Neuron (in vitro differentiated cells): ENCODE results near the gene CALHM5.
A peak's percentile ranks its signal among the peaks of the same experiment; 100 is the strongest.

ENCODE experiments used
- H2AFZ ChIP-seq: one replicate; pipeline ENCODE4 v1.6.1; 2013; ENCODE audit warnings: low read depth, mild to moderate bottlenecking, inconsistent platforms, low read length, moderate library complexity
- H3K27me3 ChIP-seq: one replicate; pipeline ENCODE4 v1.6.1; 2013; ENCODE audit warnings: low read length; ENCODE audit not compliant: insufficient read depth
- H3K36me3 ChIP-seq: one replicate; pipeline ENCODE4 v1.6.1; 2013; ENCODE audit warnings: low read length; ENCODE audit not compliant: insufficient read depth
- H3K4me1 ChIP-seq: one replicate; pipeline ENCODE4 v1.6.1; 2013; ENCODE audit warnings: low read length; ENCODE audit not compliant: insufficient read depth
- H3K4me3 ChIP-seq: 2 replicates; pipeline ENCODE4 v1.5.1; 2013; ENCODE audit warnings: mild to moderate bottlenecking, low read length, moderate library complexity
- H3K9me3 ChIP-seq: one replicate; pipeline ENCODE4 v1.6.1; 2013; ENCODE audit warnings: low read length

The CALHM5 gene

DNA sequence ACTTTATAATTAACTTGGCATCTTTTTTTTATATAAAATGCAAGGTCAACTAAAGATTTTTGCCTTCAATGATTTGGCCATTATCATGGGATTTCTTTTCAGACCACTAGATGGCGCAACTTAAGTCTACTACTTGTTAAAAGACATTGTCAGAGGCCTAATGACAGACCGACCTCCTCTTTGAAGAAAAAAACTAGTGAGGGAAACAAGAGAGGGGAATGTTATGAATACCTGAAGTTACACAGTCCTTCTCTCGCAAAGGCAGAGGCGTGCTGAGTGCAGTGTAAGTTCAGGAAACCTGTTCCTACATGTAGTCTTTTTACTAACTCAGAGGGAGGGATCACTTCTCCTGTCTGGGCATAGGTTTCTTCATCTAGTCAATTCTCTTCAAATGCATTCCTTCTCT, 24.8 kb downstream of the CALHM5 start:
- H3K9me3 ChIP-seq: no peaks in the 10 kb centered on the region
- H3K27me3 ChIP-seq: no peaks in the 10 kb centered on the region
- H2AFZ ChIP-seq: no peak overlapping the region
- peaks cover 2% of the 10 kb centered on the region for H3K4me1 ChIP-seq
- H3K4me3 ChIP-seq: no peak overlapping the region
- H3K36me3 ChIP-seq: no peaks in the 10 kb centered on the region

DNA sequence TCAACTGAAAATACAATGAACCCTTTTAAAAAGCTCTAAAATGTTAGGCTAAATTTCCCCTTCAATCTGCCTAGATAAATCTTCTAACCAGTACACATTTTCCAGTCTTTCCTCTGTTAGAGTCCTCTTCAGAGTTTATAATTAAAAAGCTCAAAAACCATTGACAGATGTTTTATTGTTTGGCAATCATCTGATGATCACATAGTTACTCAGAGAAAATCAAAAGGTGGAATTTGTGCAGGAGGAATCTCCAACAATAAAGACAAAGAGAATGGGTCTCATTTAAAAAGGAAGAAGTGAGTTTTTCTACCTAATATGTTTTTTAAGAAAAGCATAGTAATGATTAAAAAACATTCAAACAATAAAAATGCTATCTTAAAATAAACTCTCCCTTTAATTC, 31.0 kb downstream of the CALHM5 start:
- Histone ChIP-seq H3K9me3 (no peaks in the 10 kb centered on the region), H2AFZ (no peak overlapping the region), H3K36me3 (no peaks in the 10 kb centered on the region), H3K4me1 (no peaks in the 10 kb centered on the region), H3K4me3 (no peak overlapping the region), H3K27me3 (no peaks in the 10 kb centered on the region)

DNA sequence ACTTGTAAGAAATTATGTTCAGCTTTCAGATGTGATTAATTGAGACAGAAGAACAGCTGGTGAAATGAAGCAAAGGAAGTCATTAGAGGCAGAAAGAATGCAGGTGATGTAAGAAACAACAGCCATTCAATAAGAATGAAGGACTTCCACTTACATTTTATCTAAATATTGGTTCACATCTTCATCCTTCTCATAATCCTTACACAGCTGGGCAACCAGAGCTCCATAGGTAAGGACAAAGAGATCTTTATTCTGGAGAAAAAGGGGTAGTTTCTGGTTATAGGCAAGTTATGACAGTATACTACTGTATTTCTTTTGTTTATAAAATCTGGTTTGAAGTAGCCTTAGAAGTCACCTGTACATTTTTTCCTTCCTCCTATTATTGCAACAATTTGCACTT, 31.7 kb downstream of the CALHM5 start:
- no peaks in the 10 kb centered on the region for H3K36me3 ChIP-seq
- H2AFZ ChIP-seq: no peak overlapping the region
- H3K4me3 ChIP-seq: no peak overlapping the region
- H3K4me1 ChIP-seq: no peaks in the 10 kb centered on the region
- H3K9me3 ChIP-seq: no peaks in the 10 kb centered on the region
- no peaks in the 10 kb centered on the region for H3K27me3 ChIP-seq

DNA sequence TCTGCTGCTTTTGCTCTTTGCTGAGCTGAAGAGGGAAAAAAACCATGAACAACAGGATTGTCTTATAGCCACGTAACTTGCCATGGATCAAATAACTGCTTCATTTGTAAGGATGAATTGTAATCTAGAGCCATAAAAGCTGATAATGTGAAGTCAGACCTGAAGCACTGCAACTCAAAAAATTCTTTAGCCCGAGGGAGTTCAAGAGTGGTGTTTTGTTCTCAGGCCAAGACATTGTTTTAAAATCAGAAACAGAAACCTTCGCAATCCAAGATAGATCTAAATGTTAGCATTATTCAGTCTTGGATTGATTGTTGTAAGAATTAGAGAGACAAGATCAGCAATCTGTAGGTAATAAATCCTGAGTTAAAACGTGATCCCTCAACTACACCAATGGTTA, 34.2 kb downstream of the CALHM5 start, which contains the start of gene TRAPPC3L:
Gene TRAPPC3L (minus strand): TSS at position 34 of the 400 bp plus-strand sequence. CDS start 170 bp downstream, outside the sequence.
- Histone ChIP-seq H2AFZ (peak within 1 kb of the TSS; percentile 30), H3K36me3 (no peaks in the 10 kb centered on the region), H3K9me3 (no peaks in the 10 kb centered on the region), H3K4me1 (no peaks in the 10 kb centered on the region), H3K27me3 (no peaks in the 10 kb centered on the region), H3K4me3 (no peak within 1 kb of the TSS)

DNA sequence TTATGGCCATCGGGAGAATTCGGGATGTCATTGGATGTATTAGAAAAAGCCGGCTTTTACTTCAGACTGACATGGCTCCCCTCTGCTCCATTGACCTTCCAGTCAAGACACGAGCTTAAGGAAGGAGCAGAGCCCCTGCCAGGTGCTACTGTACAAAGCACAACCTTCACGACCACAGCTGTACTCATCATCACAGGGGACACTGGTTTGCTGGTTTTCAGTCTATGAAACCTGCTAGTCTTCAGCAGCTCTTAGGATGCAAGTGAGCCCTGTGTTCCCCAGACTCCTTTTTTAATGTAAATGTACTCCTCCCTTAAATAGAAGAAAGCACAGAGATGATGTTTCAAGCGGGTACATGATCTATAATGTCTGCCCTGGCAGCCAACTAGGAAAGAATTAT, 35.9 kb downstream of the CALHM5 start:
- Histone ChIP-seq H3K4me1 (no peaks in the 10 kb centered on the region), H3K27me3 (no peaks in the 10 kb centered on the region), H2AFZ (no peak overlapping the region)

DNA sequence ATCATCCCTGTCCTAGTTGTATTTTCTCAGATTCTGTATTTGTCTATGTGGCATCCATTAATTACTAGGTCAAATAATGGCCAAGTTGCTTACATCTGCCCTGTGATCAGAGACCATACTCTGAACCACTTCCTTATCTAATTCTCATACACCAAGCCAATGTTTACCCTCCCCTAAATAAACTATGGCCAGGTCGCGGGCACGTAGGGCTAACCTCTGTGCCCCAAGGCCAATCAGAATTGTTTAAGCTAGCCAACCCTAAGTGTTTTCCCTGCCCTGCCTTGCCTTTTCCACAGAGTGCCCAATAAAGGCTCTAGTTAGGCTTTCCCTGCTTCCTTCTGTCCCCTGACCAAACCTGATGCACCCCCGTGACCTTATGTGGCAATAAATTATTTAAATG, 39.4 kb downstream of the CALHM5 start:
- no peaks in the 10 kb centered on the region for H3K4me1 ChIP-seq
- H3K27me3 ChIP-seq: no peaks in the 10 kb centered on the region
- no peak overlapping the region for H2AFZ ChIP-seq
- H3K9me3 ChIP-seq: no peaks in the 10 kb centered on the region
- H3K36me3 ChIP-seq: no peaks in the 10 kb centered on the region
- no peak overlapping the region for H3K4me3 ChIP-seq

More for the DNA sequence above, 35.9 kb downstream of the CALHM5 start:
- H3K4me3 ChIP-seq: no peak overlapping the region
- H3K9me3 ChIP-seq: no peaks in the 10 kb centered on the region
- no peaks in the 10 kb centered on the region for H3K36me3 ChIP-seq

DNA sequence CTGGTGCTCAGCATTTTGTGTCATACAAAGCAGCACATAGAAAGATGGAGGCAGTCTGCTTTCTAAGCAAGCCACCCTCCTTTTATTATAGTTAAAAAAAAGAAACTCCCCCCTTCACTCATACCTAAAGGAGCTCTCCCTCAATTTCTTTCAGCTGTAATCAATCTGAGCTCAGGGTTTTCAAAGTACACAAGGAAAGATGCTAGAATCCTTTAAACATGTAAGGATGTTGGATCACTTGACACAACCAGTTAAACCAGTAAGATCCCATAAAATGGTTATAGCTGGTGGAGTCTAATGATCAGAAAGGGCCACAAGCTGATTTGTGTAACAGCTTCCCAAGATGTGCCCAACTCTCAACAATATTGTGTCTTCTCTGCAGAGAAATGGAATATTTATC, 42.0 kb downstream of the CALHM5 start, which contains the start of gene CALHM4:
Gene CALHM4 (plus strand): TSS at position 301 of the 400 bp plus-strand sequence. CDS start 43 bp downstream, at position 344.
- Histone ChIP-seq H3K4me3 (no peak within 1 kb of the TSS), H3K4me1 (peaks cover 6% of the 10 kb centered on the region), H3K27me3 (no peaks in the 10 kb centered on the region), H3K9me3 (no peaks in the 10 kb centered on the region), H3K36me3 (no peaks in the 10 kb centered on the region), H2AFZ (no peak within 1 kb of the TSS)

DNA sequence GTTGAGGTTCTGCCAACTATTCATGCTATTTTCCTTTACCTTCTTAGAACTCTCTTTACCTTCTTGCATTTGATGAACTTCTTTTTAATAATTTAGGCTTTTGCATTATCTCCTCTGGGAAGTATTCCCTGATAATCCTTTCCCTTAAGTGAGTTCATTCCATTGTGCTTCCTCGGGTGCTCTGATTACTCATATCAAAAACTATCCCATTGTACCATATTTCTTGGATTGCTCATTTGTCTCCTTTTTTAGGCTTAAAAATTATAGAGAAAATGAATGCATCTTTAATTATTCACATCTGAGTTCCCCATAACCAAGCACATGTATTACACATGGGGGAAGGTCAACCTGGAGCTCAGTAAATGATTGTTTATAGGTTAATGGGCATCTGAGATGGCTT, 44.6 kb downstream of the CALHM5 start:
- Histone ChIP-seq H2AFZ (no peak overlapping the region), H3K27me3 (no peaks in the 10 kb centered on the region), H3K36me3 (no peaks in the 10 kb centered on the region), H3K9me3 (no peaks in the 10 kb centered on the region), H3K4me1 (peaks cover 6% of the 10 kb centered on the region), H3K4me3 (no peak overlapping the region)

DNA sequence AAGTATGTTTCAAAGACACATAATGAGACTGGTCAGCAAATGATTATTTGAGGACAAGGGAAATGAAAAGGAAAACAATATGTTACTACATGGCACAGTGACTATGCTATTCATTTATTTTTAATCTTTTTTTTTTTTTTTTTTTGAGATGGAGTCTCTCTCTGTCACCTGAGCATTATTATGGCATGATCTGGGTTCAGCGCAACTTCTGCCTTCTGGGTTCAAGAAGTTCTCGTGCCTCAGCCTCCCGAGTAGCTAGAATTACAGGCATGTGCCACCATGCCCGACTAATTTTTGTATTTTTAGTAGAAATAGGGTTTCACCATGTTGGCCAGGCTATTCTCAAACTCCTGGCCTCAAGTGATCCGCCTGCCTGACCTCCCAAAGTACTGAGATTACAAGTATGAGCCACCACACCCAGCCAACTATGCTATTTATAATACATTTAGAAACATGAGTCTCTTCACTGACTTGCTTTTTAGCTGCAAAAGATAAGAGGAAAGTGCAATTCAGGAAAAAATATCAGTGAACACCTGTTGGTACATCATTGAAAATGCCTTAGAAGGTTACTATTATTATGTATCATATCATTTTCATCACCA, 45.5 kb downstream of the CALHM5 start:
- Histone ChIP-seq H2AFZ (no peak overlapping the region), H3K36me3 (no peaks in the 10 kb centered on the region), H3K4me3 (no peak overlapping the region), H3K4me1 (peaks cover 6% of the 10 kb centered on the region), H3K9me3 (no peaks in the 10 kb centered on the region), H3K27me3 (no peaks in the 10 kb centered on the region)

DNA sequence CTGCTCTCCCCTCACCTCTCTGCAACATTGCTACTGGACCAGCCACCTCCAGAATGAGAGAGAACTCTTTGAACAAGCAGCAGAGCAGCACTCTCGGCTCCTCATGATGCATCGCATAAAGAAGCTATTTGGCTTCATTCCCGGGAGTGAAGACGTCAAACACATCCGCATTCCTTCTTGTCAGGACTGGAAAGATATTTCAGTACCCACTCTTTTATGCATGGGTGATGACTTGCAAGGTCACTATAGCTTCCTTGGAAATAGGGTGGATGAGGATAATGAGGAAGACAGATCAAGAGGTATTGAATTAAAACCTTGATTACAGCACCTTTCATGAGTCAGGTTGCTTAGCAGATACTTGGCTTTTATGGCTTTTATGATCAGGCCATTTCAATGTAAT, 46.5 kb downstream of the CALHM5 start:
- Histone ChIP-seq H3K27me3 (no peaks in the 10 kb centered on the region), H3K4me1 (peaks cover 6% of the 10 kb centered on the region), H3K4me3 (no peak overlapping the region), H2AFZ (no peak overlapping the region), H3K36me3 (no peaks in the 10 kb centered on the region), H3K9me3 (no peaks in the 10 kb centered on the region)

DNA sequence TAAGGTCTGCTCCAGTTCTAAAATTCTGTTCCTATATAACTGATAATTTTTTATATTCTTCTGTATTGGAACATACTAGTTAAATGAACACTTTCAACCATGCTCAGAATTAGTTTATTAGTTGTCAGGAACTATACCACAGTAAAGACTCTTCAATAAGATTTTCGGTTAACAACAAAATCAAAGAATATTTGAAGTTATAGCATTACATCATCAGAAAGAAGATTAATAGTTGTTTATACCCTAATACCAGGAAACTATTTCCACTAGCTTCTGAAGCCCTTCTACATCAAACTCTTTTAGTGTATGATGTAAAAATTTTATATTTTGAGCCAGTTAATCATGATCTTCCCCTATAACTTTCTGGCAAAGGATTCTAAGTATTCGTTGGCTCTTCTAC, 48.7 kb downstream of the CALHM5 start:
- Histone ChIP-seq H2AFZ (no peak overlapping the region), H3K36me3 (no peaks in the 10 kb centered on the region), H3K4me1 (peaks cover 6% of the 10 kb centered on the region), H3K4me3 (no peak overlapping the region), H3K9me3 (no peaks in the 10 kb centered on the region), H3K27me3 (no peaks in the 10 kb centered on the region)

DNA sequence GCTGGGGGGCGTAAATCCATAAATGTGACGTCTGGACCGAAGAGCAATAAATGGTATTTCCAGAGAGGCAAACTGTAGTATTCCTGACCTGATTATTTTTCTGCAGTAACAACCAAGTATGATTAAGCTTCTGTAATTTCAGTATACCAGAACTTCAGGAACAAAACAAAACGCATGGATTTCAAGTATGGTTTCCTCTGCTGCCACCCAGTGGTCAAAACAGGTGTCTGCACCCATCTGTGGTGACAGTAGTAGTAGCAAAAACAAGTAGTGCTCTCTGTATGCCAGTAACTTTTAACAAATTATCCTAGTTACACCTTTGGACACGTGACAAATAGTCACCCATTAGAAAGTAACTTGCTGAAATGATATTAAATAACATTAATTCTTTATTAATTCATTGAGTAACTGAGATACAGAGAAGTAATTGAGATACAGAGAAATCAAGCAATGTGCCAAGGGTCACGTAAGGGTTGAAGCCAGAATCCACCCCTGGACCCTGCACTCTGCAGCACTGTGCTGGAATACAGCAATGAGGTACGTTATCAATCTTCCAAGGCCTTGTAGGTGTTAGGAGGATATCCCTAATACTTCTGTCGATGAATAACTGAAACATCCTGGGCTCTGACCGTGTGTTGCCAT, 50.1 kb downstream of the CALHM5 start:
- Histone ChIP-seq H3K4me1 (peaks cover 6% of the 10 kb centered on the region), H3K9me3 (no peaks in the 10 kb centered on the region), H3K4me3 (no peak overlapping the region), H3K27me3 (no peaks in the 10 kb centered on the region), H3K36me3 (no peaks in the 10 kb centered on the region), H2AFZ (peak overlapping the region; percentile 63)

DNA sequence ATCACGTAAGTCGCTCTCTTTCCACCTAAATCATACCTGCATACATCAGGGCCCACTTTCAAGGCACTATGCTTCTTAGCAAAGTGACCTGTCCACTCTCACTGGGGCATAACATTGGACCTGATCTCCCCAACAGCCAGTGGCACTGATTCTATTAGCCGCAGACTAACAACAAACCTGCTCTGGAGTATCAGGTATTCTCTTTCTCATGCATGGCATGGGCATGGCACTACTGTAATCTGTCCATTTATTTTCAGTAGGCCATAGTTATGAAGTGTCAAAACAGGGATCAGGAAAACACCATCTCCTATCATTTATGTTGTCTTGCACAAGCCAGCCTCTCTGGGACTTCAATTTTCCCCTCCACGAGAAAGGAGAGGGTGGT, 50.6 kb downstream of the CALHM5 start:
- H3K4me3 ChIP-seq: no peak overlapping the region
- H2AFZ ChIP-seq: no peak overlapping the region
- H3K36me3 ChIP-seq: no peaks in the 10 kb centered on the region
- H3K9me3 ChIP-seq: no peaks in the 10 kb centered on the region
- no peaks in the 10 kb centered on the region for H3K27me3 ChIP-seq
- H3K4me1 ChIP-seq: peaks cover 6% of the 10 kb centered on the region

DNA sequence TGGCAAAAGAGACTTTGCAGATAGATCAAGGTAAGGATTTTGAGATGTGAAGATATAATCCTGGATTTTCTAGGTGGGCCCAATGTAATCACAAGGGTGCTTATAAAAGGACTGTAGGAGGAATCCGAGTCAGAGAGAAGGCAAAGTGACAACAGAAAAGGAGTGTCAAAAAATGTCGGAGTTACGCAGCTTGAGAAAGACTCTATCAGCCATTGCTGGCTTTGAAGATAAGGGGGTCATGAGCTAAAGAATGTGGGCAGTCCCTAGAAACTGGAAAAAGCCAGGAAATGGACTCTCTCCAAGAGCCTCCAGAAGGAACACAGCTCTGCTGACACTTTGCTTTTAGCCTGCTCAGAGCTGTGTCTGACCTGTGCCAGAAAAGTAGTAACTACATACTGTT, 51.2 kb downstream of the CALHM5 start:
- H3K9me3 ChIP-seq: no peaks in the 10 kb centered on the region
- H3K36me3 ChIP-seq: no peaks in the 10 kb centered on the region
- no peaks in the 10 kb centered on the region for H3K27me3 ChIP-seq
- peaks cover 5% of the 10 kb centered on the region for H3K4me1 ChIP-seq
- H3K4me3 ChIP-seq: no peak overlapping the region
- no peak overlapping the region for H2AFZ ChIP-seq
